Uterus (tissue), 4 donors: Measurements from ENCODE around the gene TTLL13. TPM values are rescaled to one million over a fixed set of nuclear protein-coding genes. Genes with fewer than 3 reads are reported as not detected.
"Not testable (repeated sequence)": the region's sequence is repeated elsewhere in the genome, so short reads cannot be mapped to it uniquely, and the experiment has no call there.

ENCODE experiments used
- DNase-seq, 2 donors: peaks; one replicate each; pipeline ENCODE4 v3.0.0-alpha.2; 2019 to 2020
- H3K27ac ChIP-seq, 2 donors: fragments of 200-600 bp; sonication (generic); 1 replicate in 1 of 2; 2 replicates in 1 of 2; pipeline ENCODE4 v1.5.1; 2016 to 2018
- H3K27me3 ChIP-seq, 2 donors: fragments of 200-600 bp; sonication (generic); one replicate each; pipeline ENCODE4 v1.5.1; 2018 to 2019; ENCODE audit warnings: control low read depth in 1 of 2
- H3K36me3 ChIP-seq, 2 donors: fragments of 200-600 bp; sonication (generic); one replicate each; pipeline ENCODE4 v1.5.1; 2019; ENCODE audit warnings: control low read depth in 1 of 2
- H3K4me1 ChIP-seq, 2 donors: fragments of 200-600 bp; sonication (generic); one replicate each; pipeline ENCODE4 v1.5.1; 2018 to 2019; ENCODE audit warnings: control low read depth in 1 of 2
- H3K4me3 ChIP-seq, 2 donors: fragments of 200-600 bp; sonication (generic); 1 replicate in 1 of 2; 2 replicates in 1 of 2; pipeline ENCODE4 v1.5.1; 2018 to 2019; ENCODE audit warnings: mild to moderate bottlenecking in 1 of 2
- H3K9me3 ChIP-seq, 2 donors: fragments of 200-600 bp; sonication (generic); one replicate each; pipeline ENCODE4 v1.5.1; 2019; ENCODE audit warnings: control low read depth in 1 of 2
- POLR2A ChIP-seq, 2 donors: fragments of 450-650 bp; IDR thresholded peaks; one replicate each; pipeline ENCODE4 v1.6.1; 2016; ENCODE audit warnings: antibody characterized with exemption in 2 of 2, mild to moderate bottlenecking in 1 of 2, moderate library complexity in 1 of 2
- intact Hi-C: fragments of 100-400 bp; cut with DNase I; formaldehyde crosslinking; loops from one replicate; pipeline ENCODE4 v1.15.1; 2023; ENCODE audit warnings: low total_unique reads
- total RNA-seq, 4 donors: library from RNA; depleted of rRNA in 3 of 4; stranded (reverse); fragments of >200 nt in 3 of 4; gene quantifications; one replicate each; pipeline versions ENCODE4 v1.1.0 to v1.2.4, GENCODE V29; 2014 to 2023
- TF ChIP-seq, protein P1 (sequence below), 4 experiments: fragments of 200-600 bp in 2 of 4; fragments of 450-650 bp in 2 of 4; sonication (generic) in 2 of 4; IDR thresholded peaks; one replicate each; pipeline ENCODE4 v1.5.1; 2016 to 2019; ENCODE audit warnings: antibody characterized with exemption in 4 of 4, mild to moderate bottlenecking in 2 of 4, moderate library complexity in 1 of 4
- donor health status: DM: yes; HTN: yes; CAD: no.

The TTLL13 gene
- total RNA-seq, 4 donors from 2014 or later = 0.41 TPM; not detected in 3

DNA sequence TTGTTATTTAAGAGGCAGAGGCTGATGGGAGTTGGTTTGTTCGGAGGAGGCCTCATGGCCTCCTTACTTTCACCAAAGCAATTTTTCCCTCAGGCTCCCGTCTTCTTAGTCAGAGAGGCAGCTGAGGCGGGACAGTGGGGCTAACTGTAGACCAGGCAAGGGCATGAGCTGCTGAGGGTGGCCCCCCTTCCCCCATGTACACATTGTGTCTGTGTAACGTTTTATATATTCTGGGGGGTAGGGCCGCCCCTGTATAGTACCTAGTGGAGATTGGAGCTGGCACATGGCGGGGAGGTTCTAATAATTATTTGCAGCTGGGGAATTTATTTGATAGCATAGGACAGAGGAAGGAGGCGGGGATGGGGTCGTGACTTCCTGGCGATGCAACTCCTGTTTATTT lies 51.2 kb downstream of the TTLL13 start:
- Histone ChIP-seq H3K4me3 (no peak overlapping the region), H3K36me3 (no peaks in the 10 kb centered on the region), H3K27ac (peak overlapping the region in 1 of 2 donors; percentile 33), H3K9me3 (no peaks in the 10 kb centered on the region), H3K4me1 (no peaks in the 10 kb centered on the region), H3K27me3 (no peaks in the 10 kb centered on the region)
- TF ChIP-seq POLR2A (IDR thresholded peaks at IDR 0.05) = no peak
- TF ChIP-seq, protein P1, sequence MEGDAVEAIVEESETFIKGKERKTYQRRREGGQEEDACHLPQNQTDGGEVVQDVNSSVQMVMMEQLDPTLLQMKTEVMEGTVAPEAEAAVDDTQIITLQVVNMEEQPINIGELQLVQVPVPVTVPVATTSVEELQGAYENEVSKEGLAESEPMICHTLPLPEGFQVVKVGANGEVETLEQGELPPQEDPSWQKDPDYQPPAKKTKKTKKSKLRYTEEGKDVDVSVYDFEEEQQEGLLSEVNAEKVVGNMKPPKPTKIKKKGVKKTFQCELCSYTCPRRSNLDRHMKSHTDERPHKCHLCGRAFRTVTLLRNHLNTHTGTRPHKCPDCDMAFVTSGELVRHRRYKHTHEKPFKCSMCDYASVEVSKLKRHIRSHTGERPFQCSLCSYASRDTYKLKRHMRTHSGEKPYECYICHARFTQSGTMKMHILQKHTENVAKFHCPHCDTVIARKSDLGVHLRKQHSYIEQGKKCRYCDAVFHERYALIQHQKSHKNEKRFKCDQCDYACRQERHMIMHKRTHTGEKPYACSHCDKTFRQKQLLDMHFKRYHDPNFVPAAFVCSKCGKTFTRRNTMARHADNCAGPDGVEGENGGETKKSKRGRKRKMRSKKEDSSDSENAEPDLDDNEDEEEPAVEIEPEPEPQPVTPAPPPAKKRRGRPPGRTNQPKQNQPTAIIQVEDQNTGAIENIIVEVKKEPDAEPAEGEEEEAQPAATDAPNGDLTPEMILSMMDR (IDR thresholded peaks at IDR 0.05) = no peak
- intact Hi-C loops = no loop called here
- no peak for DNase-seq

DNA sequence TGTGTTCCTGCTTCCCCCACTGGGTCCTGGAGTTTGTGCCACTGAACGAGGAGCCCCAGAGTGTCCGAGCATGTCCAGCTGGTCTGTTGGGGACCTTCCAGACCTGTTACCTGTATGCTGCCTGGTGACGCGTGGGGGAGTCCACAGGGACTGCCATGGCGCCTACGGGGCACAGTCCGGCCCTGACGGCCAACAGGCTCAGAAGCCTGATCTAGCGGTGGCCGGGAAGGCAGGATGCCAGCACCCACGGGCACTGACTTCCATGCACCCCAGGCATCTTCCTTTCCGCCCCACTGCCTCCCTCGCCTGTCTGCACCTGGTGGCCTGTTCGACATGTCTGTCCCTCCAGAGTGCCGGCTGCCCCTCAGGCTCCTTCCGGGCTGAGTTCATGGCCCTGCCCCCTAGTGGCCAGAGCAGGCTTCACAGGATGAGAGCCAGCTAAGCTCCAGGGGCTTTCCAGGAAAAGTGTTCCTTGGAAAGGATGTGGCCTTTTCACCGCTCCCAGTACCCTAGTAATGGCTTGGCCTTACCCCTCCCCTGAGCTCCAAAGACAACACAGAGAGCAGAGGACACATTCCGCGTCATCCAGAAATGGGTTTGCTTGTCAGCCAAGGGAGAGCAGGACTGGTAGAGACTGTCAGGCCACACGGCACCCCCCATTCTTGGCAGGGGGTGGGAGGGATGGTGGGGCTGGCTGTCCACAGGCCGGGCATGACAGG lies 51.8 kb downstream of the TTLL13 start:
- H3K9me3 ChIP-seq = no peaks in the 10 kb centered on the region
- peak overlapping the region; percentile 1 to 37 for H3K27ac ChIP-seq
- no peak overlapping the region for H3K4me3 ChIP-seq
- no peaks in the 10 kb centered on the region for H3K27me3 ChIP-seq
- intact Hi-C loops = no loop called here
- TF ChIP-seq, protein P1 (IDR thresholded peaks at IDR 0.05) = peak; percentile 10 to 68 (median 42)
- no peak for TF ChIP-seq POLR2A (IDR thresholded peaks at IDR 0.05)
- peak; percentile 43 to 56 for DNase-seq
- H3K36me3 ChIP-seq = no peaks in the 10 kb centered on the region
- H3K4me1 ChIP-seq = no peaks in the 10 kb centered on the region

DNA sequence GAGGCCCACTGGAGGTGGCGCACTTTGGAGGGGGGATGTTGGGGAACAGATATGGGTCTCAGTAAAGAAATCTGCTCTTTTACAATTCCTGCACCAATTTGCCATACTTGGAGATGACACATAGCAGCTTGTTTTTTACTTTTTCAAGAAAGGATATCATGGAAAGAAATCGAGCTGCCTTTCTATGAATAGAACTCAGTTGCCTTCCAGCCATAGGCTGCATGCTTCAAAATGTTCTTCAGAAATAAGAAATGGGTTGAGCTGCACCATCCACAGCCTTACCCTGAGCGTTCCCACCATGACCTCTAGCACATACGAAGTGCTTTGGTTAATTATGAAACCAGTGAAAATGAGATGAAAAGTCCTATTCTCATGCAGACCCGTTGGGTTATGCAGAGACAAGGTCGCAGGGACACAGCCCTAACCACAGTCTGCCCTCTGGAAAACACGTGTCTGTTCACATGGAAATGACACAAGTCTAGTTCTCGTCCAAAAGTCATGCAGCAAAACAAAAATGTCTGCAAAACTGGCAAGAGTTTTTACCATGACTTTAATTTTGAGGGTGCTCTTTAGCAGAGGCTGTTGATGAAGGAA lies 52.4 kb downstream of the TTLL13 start:
- no peak for TF ChIP-seq POLR2A (IDR thresholded peaks at IDR 0.05)
- TF ChIP-seq, protein P1 (IDR thresholded peaks at IDR 0.05) = no peak
- DNase-seq = no peak
- intact Hi-C loops = no loop called here
- Histone ChIP-seq H3K4me3 (no peak overlapping the region), H3K9me3 (no peaks in the 10 kb centered on the region), H3K27ac (peak overlapping the region in 1 of 2 donors; percentile 37), H3K27me3 (no peaks in the 10 kb centered on the region), H3K36me3 (no peaks in the 10 kb centered on the region), H3K4me1 (no peaks in the 10 kb centered on the region)

DNA sequence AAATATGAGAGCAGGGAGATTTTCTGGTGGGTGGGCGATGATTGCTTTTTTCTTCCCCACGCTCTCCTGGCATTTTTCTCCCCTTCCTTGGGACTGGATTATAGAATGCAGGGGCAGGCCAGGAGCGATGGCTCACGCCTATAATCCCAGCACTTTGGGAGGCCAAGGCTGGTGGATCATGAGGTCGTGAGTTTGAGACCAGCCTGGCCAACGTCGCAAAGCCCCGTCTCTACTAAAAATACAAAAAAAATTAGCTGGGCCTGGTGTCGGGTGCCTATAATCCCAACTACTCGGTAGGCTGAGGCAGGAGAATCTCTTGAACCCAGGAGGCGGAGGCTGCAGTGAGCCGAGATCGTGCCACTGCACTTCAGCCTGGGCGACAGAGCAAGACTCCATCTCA lies 56.0 kb downstream of the TTLL13 start:
- H3K27me3 ChIP-seq, H3K9me3 ChIP-seq, intact Hi-C loops, H3K4me1 ChIP-seq, H3K4me3 ChIP-seq, H3K27ac ChIP-seq, DNase-seq, H3K36me3 ChIP-seq: not testable (repeated sequence)

DNA sequence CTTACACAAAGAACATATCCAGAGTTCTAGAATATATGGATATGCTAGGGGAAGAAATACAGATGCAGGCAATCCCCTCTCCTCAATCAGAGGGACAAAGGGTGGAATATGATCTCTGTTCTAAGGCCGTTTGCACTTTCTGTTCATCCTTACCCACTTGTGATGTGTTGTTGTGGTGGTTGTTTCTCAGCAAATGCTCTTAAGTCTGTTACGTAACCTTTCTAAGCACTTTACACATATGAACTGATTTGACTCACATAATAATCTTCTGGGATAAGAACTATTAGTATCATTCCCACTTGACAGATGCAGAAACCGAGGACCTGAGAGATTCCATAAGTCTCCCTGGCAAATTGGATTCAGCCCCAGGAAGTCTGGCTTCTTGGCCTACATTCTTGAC lies 56.6 kb downstream of the TTLL13 start:
- Histone ChIP-seq H3K27me3 (no peaks in the 10 kb centered on the region), H3K27ac (peak overlapping the region; percentile 62 to 67), H3K4me1 (no peaks in the 10 kb centered on the region), H3K36me3 (no peaks in the 10 kb centered on the region), H3K9me3 (no peaks in the 10 kb centered on the region), H3K4me3 (no peak overlapping the region)
- DNase-seq = no peak
- intact Hi-C loops = no loop called here
- TF ChIP-seq, protein P1 (IDR thresholded peaks at IDR 0.05) = no peak
- TF ChIP-seq POLR2A (IDR thresholded peaks at IDR 0.05) = no peak
